GM23338 (cell line): ENCODE results near the gene PCDHA3.
"Not testable (repeated sequence)": the region's sequence is repeated elsewhere in the genome, so short reads cannot be mapped to it uniquely, and the experiment has no call there.

Experiments
- EZH2phosphoT487 ChIP-seq: fragments of 200-600 bp; sonication (generic); IDR thresholded peaks from one replicate; pipeline ENCODE4 v1.8.1; 2018; ENCODE audit warnings: antibody characterized with exemption; ENCODE audit not compliant: unreplicated experiment
- JUNB ChIP-seq: IDR thresholded peaks from one replicate; pipeline ENCODE4 v1.6.1; 2016; ENCODE audit warnings: antibody characterized with exemption; ENCODE audit not compliant: unreplicated experiment
- NANOG ChIP-seq: IDR thresholded peaks from 2 replicates; pipeline ENCODE4 v1.6.1; 2016; ENCODE audit warnings: antibody characterized with exemption, borderline replicate concordance
- POLR2AphosphoS5 ChIP-seq: IDR thresholded peaks from 2 replicates; pipeline ENCODE4 v1.6.1; 2016; ENCODE audit warnings: antibody characterized with exemption, low read depth
- REST ChIP-seq: IDR thresholded peaks from one replicate; pipeline ENCODE4 v1.6.1; 2018; ENCODE audit warnings: antibody characterized with exemption; ENCODE audit not compliant: unreplicated experiment
- ZNF331 ChIP-seq: fragments of 250-450 bp; sonication (Bioruptor Pico); IDR thresholded peaks from 2 replicates; pipeline ENCODE4 v1.5.0; 2020; ENCODE audit warnings: low read depth, mild to moderate bottlenecking, moderate library complexity
- TF ChIP-seq, protein P1 (sequence below), 2 experiments: fragments of 200-600 bp in 1 of 2; sonication (generic) in 1 of 2; conservative IDR thresholded peaks; 2 replicates each; pipeline versions ENCODE4 v1.5.1 to v1.6.1; 2016 to 2017; ENCODE audit warnings: antibody characterized with exemption in 2 of 2, low read depth in 2 of 2, mild to moderate bottlenecking in 2 of 2, moderate library complexity in 1 of 2
- TF ChIP-seq, protein P2 (sequence below): fragments of 250-450 bp; sonication (Bioruptor Pico); IDR thresholded peaks from 2 replicates; pipeline ENCODE4 v1.5.0; 2020; ENCODE audit warnings: mild to moderate bottlenecking, moderate library complexity

DNA sequence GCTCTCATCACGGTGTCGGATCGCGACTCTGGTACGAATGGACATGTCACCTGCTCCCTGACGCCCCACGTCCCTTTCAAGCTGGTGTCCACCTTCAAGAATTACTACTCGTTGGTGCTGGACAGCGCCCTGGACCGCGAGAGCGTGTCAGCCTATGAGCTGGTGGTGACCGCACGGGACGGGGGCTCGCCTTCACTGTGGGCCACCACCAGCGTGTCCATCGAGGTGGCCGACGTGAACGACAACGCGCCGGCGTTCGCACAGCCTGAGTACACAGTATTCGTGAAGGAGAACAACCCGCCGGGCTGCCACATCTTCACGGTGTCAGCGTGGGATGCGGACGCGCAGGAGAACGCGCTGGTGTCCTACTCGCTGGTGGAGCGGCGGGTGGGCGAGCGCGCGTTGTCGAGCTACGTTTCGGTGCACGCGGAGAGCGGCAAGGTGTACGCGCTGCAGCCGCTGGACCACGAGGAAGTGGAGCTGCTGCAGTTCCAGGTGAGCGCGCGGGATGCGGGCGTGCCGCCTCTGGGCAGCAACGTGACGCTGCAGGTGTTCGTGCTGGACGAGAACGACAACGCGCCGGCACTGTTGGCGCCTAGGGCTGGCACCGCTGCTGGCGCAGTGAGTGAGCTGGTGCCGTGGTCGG, 4.7 kb upstream of the PCDHA3 start:
- not testable (repeated sequence) for TF ChIP-seq ZNF331 (CRISPR knock-in tag); POLR2AphosphoS5; EZH2phosphoT487; JUNB; NANOG
- TF ChIP-seq, protein P1, sequence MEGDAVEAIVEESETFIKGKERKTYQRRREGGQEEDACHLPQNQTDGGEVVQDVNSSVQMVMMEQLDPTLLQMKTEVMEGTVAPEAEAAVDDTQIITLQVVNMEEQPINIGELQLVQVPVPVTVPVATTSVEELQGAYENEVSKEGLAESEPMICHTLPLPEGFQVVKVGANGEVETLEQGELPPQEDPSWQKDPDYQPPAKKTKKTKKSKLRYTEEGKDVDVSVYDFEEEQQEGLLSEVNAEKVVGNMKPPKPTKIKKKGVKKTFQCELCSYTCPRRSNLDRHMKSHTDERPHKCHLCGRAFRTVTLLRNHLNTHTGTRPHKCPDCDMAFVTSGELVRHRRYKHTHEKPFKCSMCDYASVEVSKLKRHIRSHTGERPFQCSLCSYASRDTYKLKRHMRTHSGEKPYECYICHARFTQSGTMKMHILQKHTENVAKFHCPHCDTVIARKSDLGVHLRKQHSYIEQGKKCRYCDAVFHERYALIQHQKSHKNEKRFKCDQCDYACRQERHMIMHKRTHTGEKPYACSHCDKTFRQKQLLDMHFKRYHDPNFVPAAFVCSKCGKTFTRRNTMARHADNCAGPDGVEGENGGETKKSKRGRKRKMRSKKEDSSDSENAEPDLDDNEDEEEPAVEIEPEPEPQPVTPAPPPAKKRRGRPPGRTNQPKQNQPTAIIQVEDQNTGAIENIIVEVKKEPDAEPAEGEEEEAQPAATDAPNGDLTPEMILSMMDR (conservative IDR thresholded peaks at IDR 0.05; ENCODE audit: low read depth in 2 of 2): not testable (repeated sequence)
- peak; percentile 51 for TF ChIP-seq REST
- TF ChIP-seq, protein P2, sequence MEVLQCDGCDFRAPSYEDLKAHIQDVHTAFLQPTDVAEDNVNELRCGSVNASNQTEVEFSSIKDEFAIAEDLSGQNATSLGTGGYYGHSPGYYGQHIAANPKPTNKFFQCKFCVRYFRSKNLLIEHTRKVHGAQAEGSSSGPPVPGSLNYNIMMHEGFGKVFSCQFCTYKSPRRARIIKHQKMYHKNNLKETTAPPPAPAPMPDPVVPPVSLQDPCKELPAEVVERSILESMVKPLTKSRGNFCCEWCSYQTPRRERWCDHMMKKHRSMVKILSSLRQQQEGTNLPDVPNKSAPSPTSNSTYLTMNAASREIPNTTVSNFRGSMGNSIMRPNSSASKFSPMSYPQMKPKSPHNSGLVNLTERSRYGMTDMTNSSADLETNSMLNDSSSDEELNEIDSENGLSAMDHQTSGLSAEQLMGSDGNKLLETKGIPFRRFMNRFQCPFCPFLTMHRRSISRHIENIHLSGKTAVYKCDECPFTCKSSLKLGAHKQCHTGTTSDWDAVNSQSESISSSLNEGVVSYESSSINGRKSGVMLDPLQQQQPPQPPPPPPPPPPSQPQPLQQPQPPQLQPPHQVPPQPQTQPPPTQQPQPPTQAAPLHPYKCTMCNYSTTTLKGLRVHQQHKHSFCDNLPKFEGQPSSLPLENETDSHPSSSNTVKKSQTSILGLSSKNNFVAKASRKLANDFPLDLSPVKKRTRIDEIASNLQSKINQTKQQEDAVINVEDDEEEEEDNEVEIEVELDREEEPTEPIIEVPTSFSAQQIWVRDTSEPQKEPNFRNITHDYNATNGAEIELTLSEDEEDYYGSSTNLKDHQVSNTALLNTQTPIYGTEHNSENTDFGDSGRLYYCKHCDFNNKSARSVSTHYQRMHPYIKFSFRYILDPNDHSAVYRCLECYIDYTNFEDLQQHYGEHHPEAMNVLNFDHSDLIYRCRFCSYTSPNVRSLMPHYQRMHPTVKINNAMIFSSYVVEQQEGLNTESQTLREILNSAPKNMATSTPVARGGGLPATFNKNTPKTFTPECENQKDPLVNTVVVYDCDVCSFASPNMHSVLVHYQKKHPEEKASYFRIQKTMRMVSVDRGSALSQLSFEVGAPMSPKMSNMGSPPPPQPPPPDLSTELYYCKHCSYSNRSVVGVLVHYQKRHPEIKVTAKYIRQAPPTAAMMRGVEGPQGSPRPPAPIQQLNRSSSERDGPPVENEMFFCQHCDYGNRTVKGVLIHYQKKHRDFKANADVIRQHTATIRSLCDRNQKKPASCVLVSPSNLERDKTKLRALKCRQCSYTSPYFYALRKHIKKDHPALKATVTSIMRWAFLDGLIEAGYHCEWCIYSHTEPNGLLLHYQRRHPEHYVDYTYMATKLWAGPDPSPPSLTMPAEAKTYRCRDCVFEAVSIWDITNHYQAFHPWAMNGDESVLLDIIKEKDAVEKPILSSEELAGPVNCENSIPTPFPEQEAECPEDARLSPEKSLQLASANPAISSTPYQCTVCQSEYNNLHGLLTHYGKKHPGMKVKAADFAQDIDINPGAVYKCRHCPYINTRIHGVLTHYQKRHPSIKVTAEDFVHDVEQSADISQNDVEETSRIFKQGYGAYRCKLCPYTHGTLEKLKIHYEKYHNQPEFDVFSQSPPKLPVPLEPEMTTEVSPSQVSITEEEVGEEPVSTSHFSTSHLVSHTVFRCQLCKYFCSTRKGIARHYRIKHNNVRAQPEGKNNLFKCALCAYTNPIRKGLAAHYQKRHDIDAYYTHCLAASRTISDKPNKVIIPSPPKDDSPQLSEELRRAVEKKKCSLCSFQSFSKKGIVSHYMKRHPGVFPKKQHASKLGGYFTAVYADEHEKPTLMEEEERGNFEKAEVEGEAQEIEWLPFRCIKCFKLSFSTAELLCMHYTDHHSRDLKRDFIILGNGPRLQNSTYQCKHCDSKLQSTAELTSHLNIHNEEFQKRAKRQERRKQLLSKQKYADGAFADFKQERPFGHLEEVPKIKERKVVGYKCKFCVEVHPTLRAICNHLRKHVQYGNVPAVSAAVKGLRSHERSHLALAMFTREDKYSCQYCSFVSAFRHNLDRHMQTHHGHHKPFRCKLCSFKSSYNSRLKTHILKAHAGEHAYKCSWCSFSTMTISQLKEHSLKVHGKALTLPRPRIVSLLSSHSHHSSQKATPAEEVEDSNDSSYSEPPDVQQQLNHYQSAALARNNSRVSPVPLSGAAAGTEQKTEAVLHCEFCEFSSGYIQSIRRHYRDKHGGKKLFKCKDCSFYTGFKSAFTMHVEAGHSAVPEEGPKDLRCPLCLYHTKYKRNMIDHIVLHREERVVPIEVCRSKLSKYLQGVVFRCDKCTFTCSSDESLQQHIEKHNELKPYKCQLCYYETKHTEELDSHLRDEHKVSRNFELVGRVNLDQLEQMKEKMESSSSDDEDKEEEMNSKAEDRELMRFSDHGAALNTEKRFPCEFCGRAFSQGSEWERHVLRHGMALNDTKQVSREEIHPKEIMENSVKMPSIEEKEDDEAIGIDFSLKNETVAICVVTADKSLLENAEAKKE (CRISPR knock-in tag): not testable (repeated sequence)
